ENCODE results near the gene INVS.

The INVS gene

GRCh38 chr9:100070104-100071041 is 28.7 kb upstream of the INVS start:
- Histone ChIP-seq H3K4me2 (ENCODE audit: insufficient read depth, low read length) (no peak overlapping the region), H3K27ac (ENCODE audit: low read length) (no peak overlapping the region), H4K20me1 (ENCODE audit: insufficient read depth, low read length) (peaks cover 4% of the 10 kb centered on the region; the same call in 1 of the 2 replicates), H3K9ac (ENCODE audit: low read depth, low read length) (no peak overlapping the region), H3K4me3 (ENCODE audit: low read depth in 1 of 2, low read length in 2 of 2) (no peak overlapping the region), H3K27me3 (ENCODE audit: insufficient read depth, low read length, poor library complexity) (no peaks in the 10 kb centered on the region), H3K4me1 (ENCODE audit: insufficient read depth, low read length) (peaks cover 11% of the 10 kb centered on the region), H2AFZ (ENCODE audit: low read depth, low read length) (no peak overlapping the region), H3K36me3 (ENCODE audit: insufficient read depth, low read length) (no peaks in the 10 kb centered on the region), H3K79me2 (ENCODE audit: insufficient read depth, low read length) (peaks cover 27% of the 10 kb centered on the region), H3K9me3 (ENCODE audit: insufficient read depth, low read length, severe bottlenecking) (no peaks in the 10 kb centered on the region)
- ATAC-seq (ENCODE audit: insufficient read depth, low read depth) (no peak), DNase-seq (no peak)
- no peak for TF ChIP-seq CTCF (IDR thresholded peaks at IDR 0.05; ENCODE audit: borderline replicate concordance, extremely low read depth, low read length, poor library complexity, severe bottlenecking)
- TF ChIP-seq EZH2 (IDR thresholded peaks at IDR 0.05; ENCODE audit: borderline replicate concordance, low read depth, low read length, severe bottlenecking) = no peak

- TF ChIP-seq EZH2 (IDR thresholded peaks at IDR 0.05; ENCODE audit: borderline replicate concordance, low read depth, low read length, severe bottlenecking) (no peak), CTCF (IDR thresholded peaks at IDR 0.05; ENCODE audit: borderline replicate concordance, extremely low read depth, low read length, poor library complexity, severe bottlenecking) (no peak)
Measured at GRCh38 chr9:100071271-100071670, 27.8 kb upstream of the INVS start.

GRCh38 chr9:100072805-100073204 is 26.2 kb upstream of the INVS start:
- Histone ChIP-seq H3K27ac (ENCODE audit: low read length) (no peak overlapping the region), H4K20me1 (ENCODE audit: insufficient read depth, low read length) (peaks cover 4% of the 10 kb centered on the region; the same call in 1 of the 2 replicates), H3K79me2 (ENCODE audit: insufficient read depth, low read length) (peaks cover 40% of the 10 kb centered on the region), H2AFZ (ENCODE audit: low read depth, low read length) (no peak overlapping the region), H3K27me3 (ENCODE audit: insufficient read depth, low read length, poor library complexity) (no peaks in the 10 kb centered on the region), H3K9me3 (ENCODE audit: insufficient read depth, low read length, severe bottlenecking) (no peaks in the 10 kb centered on the region), H3K4me3 (ENCODE audit: low read depth in 1 of 2, low read length in 2 of 2) (no peak overlapping the region), H3K4me2 (ENCODE audit: insufficient read depth, low read length) (no peak overlapping the region), H3K4me1 (ENCODE audit: insufficient read depth, low read length) (no peaks in the 10 kb centered on the region), H3K36me3 (ENCODE audit: insufficient read depth, low read length) (no peaks in the 10 kb centered on the region), H3K9ac (ENCODE audit: low read depth, low read length) (no peak overlapping the region)
- no peak for TF ChIP-seq EZH2 (IDR thresholded peaks at IDR 0.05; ENCODE audit: borderline replicate concordance, low read depth, low read length, severe bottlenecking)
- TF ChIP-seq CTCF (IDR thresholded peaks at IDR 0.05; ENCODE audit: borderline replicate concordance, extremely low read depth, low read length, poor library complexity, severe bottlenecking) = no peak
- no peak for ATAC-seq (ENCODE audit: insufficient read depth, low read depth)
- no peak for DNase-seq

More at GRCh38 chr9:100071271-100071670, 27.8 kb upstream of the INVS start:
- Histone ChIP-seq H3K4me3 (ENCODE audit: low read depth in 1 of 2, low read length in 2 of 2) (no peak overlapping the region), H4K20me1 (ENCODE audit: insufficient read depth, low read length) (peaks cover 4% of the 10 kb centered on the region; the same call in 1 of the 2 replicates), H3K4me1 (ENCODE audit: insufficient read depth, low read length) (peaks cover 8% of the 10 kb centered on the region), H3K27me3 (ENCODE audit: insufficient read depth, low read length, poor library complexity) (no peaks in the 10 kb centered on the region), H3K36me3 (ENCODE audit: insufficient read depth, low read length) (no peaks in the 10 kb centered on the region), H3K4me2 (ENCODE audit: insufficient read depth, low read length) (no peak overlapping the region), H3K9ac (ENCODE audit: low read depth, low read length) (no peak overlapping the region), H3K9me3 (ENCODE audit: insufficient read depth, low read length, severe bottlenecking) (no peaks in the 10 kb centered on the region), H3K79me2 (ENCODE audit: insufficient read depth, low read length) (peaks cover 26% of the 10 kb centered on the region), H3K27ac (ENCODE audit: low read length) (no peak overlapping the region), H2AFZ (ENCODE audit: low read depth, low read length) (no peak overlapping the region)
- ATAC-seq (ENCODE audit: insufficient read depth, low read depth) (no peak), DNase-seq (no peak)
